Measurements from ENCODE around the gene TXNRD1.

- TF ChIP-seq MAX (IDR thresholded peaks at IDR 0.05; ENCODE audit: low read depth, low read length) = no peak
- no peak for TF ChIP-seq CTCF (IDR thresholded peaks at IDR 0.05; ENCODE audit: low read depth, low read length)
Observed at GRCh38 chr12:104171785-104172569, 43.6 kb upstream of the TXNRD1 start.
